Prostate gland (tissue), 2 donors: Measurements from ENCODE around the gene STXBP3. TPM values are rescaled to one million over a fixed set of nuclear protein-coding genes. Genes with fewer than 3 reads are reported as not detected.

Experiments
- DNase-seq: peaks from one replicate; pipeline ENCODE4 v3.0.0-alpha.2; 2019; ENCODE audit warnings: low spot score
- H3K27ac ChIP-seq, 2 donors: fragments of 200-600 bp; sonication (generic); 2 replicates each; pipeline ENCODE4 v1.5.1; 2017 to 2019
- H3K27me3 ChIP-seq: fragments of 200-600 bp; sonication (generic); replicated peaks from 2 replicates; pipeline ENCODE4 v1.5.1; 2019; ENCODE audit not compliant: insufficient read depth
- H3K36me3 ChIP-seq, 2 donors: fragments of 200-600 bp; sonication (generic); 1 replicate in 1 of 2; 2 replicates in 1 of 2; pipeline versions ENCODE4 v1.5.1 to v1.8.1; 2017 to 2019
- H3K4me1 ChIP-seq: fragments of 200-600 bp; sonication (generic); replicated peaks from 2 replicates; pipeline ENCODE4 v1.5.1; 2019
- H3K4me3 ChIP-seq, 2 donors: fragments of 200-600 bp; sonication (generic); 2 replicates each; pipeline ENCODE4 v1.5.1; 2017 to 2019
- H3K9me3 ChIP-seq: fragments of 200-600 bp; sonication (generic); 2 replicates; pipeline ENCODE4 v1.5.1; 2017
- POLR2A ChIP-seq: fragments of 450-650 bp; IDR thresholded peaks from one replicate; pipeline ENCODE4 v1.6.1; 2016; ENCODE audit warnings: antibody characterized with exemption, mild to moderate bottlenecking
- POLR2AphosphoS5 ChIP-seq: sonication (generic); formaldehyde crosslinking; IDR thresholded peaks from one replicate; pipeline ENCODE4 v1.6.1; 2017; ENCODE audit warnings: antibody characterized with exemption
- WGBS: methylation state at CpG from one replicate; pipeline ENCODE4 v1.1.5; 2018; 5-methylcytosine and 5-hydroxymethylcytosine counted together
- intact Hi-C: fragments of 100-400 bp; cut with DNase I; formaldehyde crosslinking; loops from one replicate; pipeline ENCODE4 v1.14.2; 2022
- total RNA-seq, 2 donors: library from RNA; depleted of rRNA; stranded (reverse); fragments of >200 nt; gene quantifications; one replicate each; pipeline ENCODE4 v1.1.0, GENCODE V29; 2016
- TF ChIP-seq, protein P1 (sequence below), 4 experiments: fragments of 200-600 bp in 2 of 4; fragments of 450-650 bp in 2 of 4; sonication (generic) in 2 of 4; IDR thresholded peaks; 1 replicate in 3 of 4; 2 replicates in 1 of 4; pipeline ENCODE4 v1.5.1; 2016 to 2019; ENCODE audit warnings: antibody characterized with exemption in 4 of 4, mild to moderate bottlenecking in 2 of 4, moderate library complexity in 2 of 4

STXBP3 gene
- total RNA-seq, 2 donors from 2014 or later = 41.1 to 55.4 TPM

DNA sequence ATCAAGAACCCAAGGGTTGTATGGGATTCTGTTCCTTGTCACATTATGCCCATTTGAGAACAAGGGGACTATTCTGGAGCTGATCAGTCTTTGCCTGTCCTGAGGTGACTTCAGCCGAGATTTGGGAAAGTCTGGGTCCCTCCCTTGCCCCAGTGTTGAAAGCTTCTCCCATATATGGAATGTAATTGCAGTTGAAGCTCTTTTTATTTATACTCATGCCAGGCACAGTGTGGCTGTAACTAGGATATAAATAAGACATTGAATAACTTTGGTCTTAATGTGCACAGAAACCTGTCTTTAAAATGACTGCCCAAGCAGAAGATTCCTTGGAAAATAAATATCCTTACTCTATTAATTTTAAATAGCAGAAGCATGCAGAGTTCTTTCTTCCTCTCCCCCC is 95.2 kb downstream of the STXBP3 start:
- peak overlapping the region in 1 of 2 donors; percentile 28 for H3K27ac ChIP-seq
- H3K9me3 ChIP-seq = no peaks in the 10 kb centered on the region
- DNase-seq = peak; percentile 22
- no peaks in the 10 kb centered on the region for H3K4me1 ChIP-seq
- no peaks in the 10 kb centered on the region for H3K27me3 ChIP-seq
- TF ChIP-seq POLR2A = no peak
- TF ChIP-seq, protein P1, sequence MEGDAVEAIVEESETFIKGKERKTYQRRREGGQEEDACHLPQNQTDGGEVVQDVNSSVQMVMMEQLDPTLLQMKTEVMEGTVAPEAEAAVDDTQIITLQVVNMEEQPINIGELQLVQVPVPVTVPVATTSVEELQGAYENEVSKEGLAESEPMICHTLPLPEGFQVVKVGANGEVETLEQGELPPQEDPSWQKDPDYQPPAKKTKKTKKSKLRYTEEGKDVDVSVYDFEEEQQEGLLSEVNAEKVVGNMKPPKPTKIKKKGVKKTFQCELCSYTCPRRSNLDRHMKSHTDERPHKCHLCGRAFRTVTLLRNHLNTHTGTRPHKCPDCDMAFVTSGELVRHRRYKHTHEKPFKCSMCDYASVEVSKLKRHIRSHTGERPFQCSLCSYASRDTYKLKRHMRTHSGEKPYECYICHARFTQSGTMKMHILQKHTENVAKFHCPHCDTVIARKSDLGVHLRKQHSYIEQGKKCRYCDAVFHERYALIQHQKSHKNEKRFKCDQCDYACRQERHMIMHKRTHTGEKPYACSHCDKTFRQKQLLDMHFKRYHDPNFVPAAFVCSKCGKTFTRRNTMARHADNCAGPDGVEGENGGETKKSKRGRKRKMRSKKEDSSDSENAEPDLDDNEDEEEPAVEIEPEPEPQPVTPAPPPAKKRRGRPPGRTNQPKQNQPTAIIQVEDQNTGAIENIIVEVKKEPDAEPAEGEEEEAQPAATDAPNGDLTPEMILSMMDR (IDR thresholded peaks at IDR 0.05) = no peak
- WGBS = 11% methylated on average over 1 of the region's 1 CpG
- intact Hi-C loops = no loop called here
- no peaks in the 10 kb centered on the region for H3K36me3 ChIP-seq
- no peak overlapping the region for H3K4me3 ChIP-seq

DNA sequence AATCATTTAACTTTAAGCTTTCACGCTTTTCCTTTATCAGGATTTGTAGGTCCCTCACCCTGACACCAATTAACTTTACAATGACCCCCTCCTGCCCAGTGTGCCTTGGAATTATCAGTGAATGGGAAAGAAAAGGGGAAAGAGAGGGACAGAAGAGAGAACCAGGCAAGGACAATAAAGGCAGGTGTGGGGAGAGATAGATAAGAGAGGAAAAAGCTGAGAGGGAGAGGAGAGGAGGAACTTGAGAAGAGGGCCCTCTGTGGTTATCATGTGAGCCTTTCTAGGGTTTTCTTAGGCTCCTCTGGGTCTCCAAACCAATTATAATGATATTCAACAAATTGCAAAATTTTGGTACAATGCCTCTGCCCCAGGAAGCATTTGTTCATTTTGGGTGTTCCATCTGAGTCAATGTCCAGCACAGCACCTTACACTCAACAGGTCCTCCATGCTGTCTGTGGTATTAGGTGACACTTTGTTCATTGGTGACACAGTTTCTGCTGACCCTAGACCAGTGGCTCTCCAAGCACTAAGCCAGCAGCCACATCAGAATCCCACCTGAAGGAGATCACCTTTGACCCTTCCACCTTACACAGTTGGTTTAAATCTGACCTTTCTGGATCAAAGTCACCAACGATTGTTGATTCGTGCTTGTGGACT is 96.2 kb downstream of the STXBP3 start:
- 79% methylated on average over 3 of the region's 3 CpGs for WGBS
- intact Hi-C loops = no loop called here
- no peaks in the 10 kb centered on the region for H3K36me3 ChIP-seq
- peak overlapping the region in 1 of 2 donors; percentile 28 for H3K27ac ChIP-seq
- H3K9me3 ChIP-seq = no peaks in the 10 kb centered on the region
- no peak for DNase-seq
- H3K4me1 ChIP-seq = no peaks in the 10 kb centered on the region
- no peaks in the 10 kb centered on the region for H3K27me3 ChIP-seq
- H3K4me3 ChIP-seq = no peak overlapping the region
- TF ChIP-seq POLR2AphosphoS5 = no peak
- TF ChIP-seq POLR2A = no peak
- TF ChIP-seq, protein P1 (IDR thresholded peaks at IDR 0.05) = no peak

DNA sequence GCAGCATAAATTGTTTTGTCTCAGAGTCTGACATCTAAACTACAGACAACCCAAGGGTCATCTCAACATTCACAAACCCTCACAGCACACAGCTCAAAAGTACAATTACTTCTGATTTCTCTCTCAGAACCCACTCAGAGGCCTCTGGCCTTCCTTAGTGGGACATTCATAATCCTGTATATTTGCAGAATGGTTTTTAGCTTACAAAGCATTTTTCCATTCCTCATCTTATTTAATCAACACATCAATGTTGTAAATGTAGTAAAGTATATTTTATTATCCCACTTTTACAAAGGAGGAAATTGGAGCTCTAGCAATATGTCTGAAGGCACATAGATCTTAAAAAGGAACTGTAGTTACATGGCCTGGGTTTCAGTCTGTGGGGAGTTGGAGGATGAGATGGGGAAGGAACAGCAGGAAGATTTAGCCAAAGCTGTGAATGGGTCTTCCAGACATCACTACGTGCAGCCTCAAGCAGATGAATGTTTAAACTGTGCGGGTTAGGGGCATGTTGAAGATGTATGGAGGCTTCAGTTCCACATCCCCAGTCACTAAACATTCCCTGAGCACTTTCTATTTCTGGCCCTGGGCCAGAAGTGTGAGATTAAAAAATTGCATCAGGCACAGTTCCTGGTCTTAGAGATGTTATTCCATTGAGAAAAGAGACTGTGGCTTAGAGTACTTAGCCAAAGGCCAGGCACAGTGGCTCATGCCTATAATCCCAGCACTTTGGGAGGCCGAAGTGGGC is 97.1 kb downstream of the STXBP3 start:
- no peak for DNase-seq
- TF ChIP-seq POLR2A (no peak), POLR2AphosphoS5 (no peak)
- TF ChIP-seq, protein P1 (IDR thresholded peaks at IDR 0.05) = no peak
- H3K36me3 ChIP-seq = no peaks in the 10 kb centered on the region
- no peaks in the 10 kb centered on the region for H3K4me1 ChIP-seq
- no peaks in the 10 kb centered on the region for H3K27me3 ChIP-seq
- 86% methylated on average over 3 of the region's 3 CpGs for WGBS
- H3K4me3 ChIP-seq = no peak overlapping the region
- H3K27ac ChIP-seq = no peak overlapping the region
- intact Hi-C loops = no loop called here
- no peaks in the 10 kb centered on the region for H3K9me3 ChIP-seq

DNA sequence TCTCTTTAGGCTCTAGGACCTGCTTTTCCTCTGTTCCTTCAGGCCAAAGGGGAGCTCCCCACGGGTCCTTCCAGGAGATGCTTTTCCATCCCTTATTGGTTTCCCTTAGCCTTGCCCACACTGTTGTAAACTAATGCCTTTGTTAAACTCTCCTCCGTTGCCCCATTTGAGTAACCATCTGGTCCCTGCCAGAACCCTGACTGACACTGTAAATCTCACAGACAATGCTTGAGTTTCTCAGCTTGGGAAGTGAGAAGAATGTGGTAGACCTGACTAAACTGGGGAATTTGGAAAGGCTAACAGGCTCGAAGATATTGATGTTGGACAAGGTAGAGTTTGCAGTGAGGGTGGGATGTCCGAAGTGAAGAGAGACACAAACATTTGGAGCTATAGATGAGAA is 99.0 kb downstream of the STXBP3 start:
- Histone ChIP-seq H3K4me3 (no peak overlapping the region), H3K4me1 (no peaks in the 10 kb centered on the region), H3K9me3 (no peaks in the 10 kb centered on the region), H3K36me3 (no peaks in the 10 kb centered on the region), H3K27ac (peak overlapping the region in 1 of 2 donors; percentile 18), H3K27me3 (no peaks in the 10 kb centered on the region)
- TF ChIP-seq POLR2AphosphoS5 = no peak
- no peak for TF ChIP-seq POLR2A
- TF ChIP-seq, protein P1 (IDR thresholded peaks at IDR 0.05) = no peak
- no peak for DNase-seq
- intact Hi-C loops = no loop called here
- 56% methylated on average over 4 of the region's 4 CpGs for WGBS

DNA sequence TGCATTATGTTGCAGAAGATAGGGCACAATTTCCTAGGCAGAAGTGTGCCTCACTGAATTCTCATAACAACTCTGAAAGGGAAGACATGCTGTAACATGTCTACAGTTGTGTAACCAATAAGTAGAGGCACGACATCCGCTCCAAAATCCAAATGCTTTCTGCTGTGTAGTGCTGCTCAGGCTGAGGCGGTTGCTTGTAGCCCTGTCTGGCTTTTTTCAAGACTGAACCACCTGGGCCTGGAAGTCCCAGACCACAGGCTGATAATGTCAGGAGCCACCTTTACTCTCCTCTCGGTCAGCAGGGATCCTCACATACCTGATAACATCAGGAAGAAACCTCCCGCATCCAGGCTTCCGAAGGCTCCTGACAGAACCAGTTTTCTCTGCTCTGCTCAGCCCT is 99.5 kb downstream of the STXBP3 start:
- 48% methylated on average over 6 of the region's 6 CpGs for WGBS
- DNase-seq = peak; percentile 26
- intact Hi-C loops = no loop called here
- Histone ChIP-seq H3K9me3 (no peaks in the 10 kb centered on the region), H3K27ac (peak overlapping the region in 1 of 2 donors; percentile 18), H3K4me1 (no peaks in the 10 kb centered on the region), H3K36me3 (no peaks in the 10 kb centered on the region), H3K4me3 (no peak overlapping the region), H3K27me3 (no peaks in the 10 kb centered on the region)
- TF ChIP-seq, protein P1 (IDR thresholded peaks at IDR 0.05) = no peak
- TF ChIP-seq POLR2AphosphoS5 = peak; percentile 48
